Right hindlimb (tissue), 1 donor: Measurements from ENCODE around the gene MYRFL.
"Not testable (repeated sequence)": the region's sequence is repeated elsewhere in the genome, so short reads cannot be mapped to it uniquely, and the experiment has no call there.

ENCODE experiments used
- DNase-seq: peaks from one replicate; pipeline ENCODE4 v3.0.0-alpha.2; 2018

The MYRFL gene

GRCh38 chr12:69844416-69844815 is 19.4 kb downstream of the MYRFL start:
- DNase-seq, result no peak

- no peak for DNase-seq
Measured at GRCh38 chr12:69844836-69845235, 19.8 kb downstream of the MYRFL start.

GRCh38 chr12:69846976-69847375 is 21.9 kb downstream of the MYRFL start:
- DNase-seq, result no peak

GRCh38 chr12:69851976-69852375 is 26.9 kb downstream of the MYRFL start:
- DNase-seq, result no peak

- not testable (repeated sequence) for DNase-seq
Measured at GRCh38 chr12:69853176-69853961, 28.3 kb downstream of the MYRFL start.

GRCh38 chr12:69866698-69867097 is 41.7 kb downstream of the MYRFL start:
- DNase-seq, result no peak

GRCh38 chr12:69868695-69869094 is 43.7 kb downstream of the MYRFL start:
- no peak for DNase-seq

GRCh38 chr12:69872804-69873203 is 47.8 kb downstream of the MYRFL start:
- DNase-seq, result no peak

- DNase-seq, result no peak
Measured at GRCh38 chr12:69873429-69873828, 48.4 kb downstream of the MYRFL start.

- DNase-seq, result no peak
Measured at GRCh38 chr12:69874606-69875005, 49.6 kb downstream of the MYRFL start.

GRCh38 chr12:69875416-69875935 is 50.4 kb downstream of the MYRFL start:
- no peak for DNase-seq

GRCh38 chr12:69879007-69879960 is 54.3 kb downstream of the MYRFL start:
- peak; percentile 77 for DNase-seq

- DNase-seq, result no peak
Measured at GRCh38 chr12:69880571-69880970, 55.5 kb downstream of the MYRFL start.

GRCh38 chr12:69881771-69882170 is 56.7 kb downstream of the MYRFL start:
- no peak for DNase-seq

- no peak for DNase-seq
Measured at GRCh38 chr12:69884386-69884785, 59.4 kb downstream of the MYRFL start.

GRCh38 chr12:69885658-69886057 is 60.6 kb downstream of the MYRFL start:
- no peak for DNase-seq

- DNase-seq, result peak; percentile 50
Measured at GRCh38 chr12:69886109-69886508, 61.1 kb downstream of the MYRFL start.

- no peak for DNase-seq
Measured at GRCh38 chr12:69886715-69887114, 61.7 kb downstream of the MYRFL start.

- no peak for DNase-seq
Measured at GRCh38 chr12:69888901-69889300, 63.9 kb downstream of the MYRFL start.

GRCh38 chr12:69894800-69895383 is 69.9 kb downstream of the MYRFL start:
- no peak for DNase-seq

- no peak for DNase-seq
Measured at GRCh38 chr12:69896653-69897381, 71.8 kb downstream of the MYRFL start.

GRCh38 chr12:69897744-69898143 is 72.7 kb downstream of the MYRFL start:
- DNase-seq, result peak; percentile 88
